IMR-90 (cell line): ENCODE data around the gene TBC1D1. TPM values are rescaled to one million over a fixed set of nuclear protein-coding genes. Genes with fewer than 3 reads are reported as not detected.

ENCODE experiments used
- ATAC-seq: fragments of 200-7000 bp; cut with Tn5 transposase; 2 replicates; pipeline ENCODE4 v1.9.1; 2020; ENCODE audit warnings: low read depth, mild to moderate bottlenecking, moderate library complexity
- BruUV-seq: library from RNA; stranded (reverse); fragments of 400-500 nt; replicated peaks from 2 replicates; lab custom pipeline; 2021; lab: Mats Ljungman, UMichigan
- CTCF ChIA-PET: fragments of 300-600 bp; formaldehyde crosslinking; extraction: SDS; loops from one replicate; lab custom pipeline; 2021; ENCODE audit warnings: antibody characterized with exemption; lab: Yijun Ruan, JAX
- POLR2A ChIA-PET: fragments of 300-600 bp; sonication (Branson Sonifier 250); formaldehyde crosslinking; loops from one replicate; lab custom pipeline; 2022; ENCODE audit warnings: antibody characterized with exemption; ENCODE audit not compliant: unreplicated experiment; lab: Charles Lee
- DNase-seq: peaks from one replicate; pipeline ENCODE4 v3.0.0; 2013
- H2AFZ ChIP-seq: replicated peaks from 2 replicates; pipeline ENCODE3; 2013; ENCODE audit warnings: low read length, mild to moderate bottlenecking; ENCODE audit not compliant: poor library complexity
- H2AK5ac ChIP-seq: 2 replicates; pipeline ENCODE4 v1.6.1; 2013; ENCODE audit warnings: low read depth, low read length, inconsistent platforms
- H2AK9ac ChIP-seq: replicated peaks from 2 replicates; pipeline ENCODE3; 2013; ENCODE audit warnings: mild to moderate bottlenecking, low read depth, low read length, moderate library complexity; ENCODE audit not compliant: poor library complexity
- H2BK120ac ChIP-seq: 2 replicates; pipeline ENCODE4 v1.6.1; 2013; ENCODE audit warnings: low read depth, low read length, inconsistent platforms
- H2BK15ac ChIP-seq: 3 replicates; pipeline ENCODE4 v1.6.1; 2013; ENCODE audit warnings: low read depth, low read length, inconsistent platforms
- H2BK20ac ChIP-seq: 2 replicates; pipeline ENCODE4 v1.6.1; 2013; ENCODE audit warnings: low read depth, mild to moderate bottlenecking, inconsistent platforms, low read length, moderate library complexity
- H2BK5ac ChIP-seq: 2 replicates; pipeline ENCODE4 v1.6.1; 2013; ENCODE audit warnings: mild to moderate bottlenecking, low read depth, low read length, inconsistent platforms; ENCODE audit not compliant: poor library complexity, severe bottlenecking
- H3K14ac ChIP-seq: replicated peaks from 2 replicates; pipeline ENCODE4 v1.6.1; 2013; ENCODE audit warnings: low read depth, low read length, inconsistent platforms
- H3K18ac ChIP-seq: 2 replicates; pipeline ENCODE4 v1.6.1; 2013; ENCODE audit warnings: low read depth, low read length, control low read depth
- H3K23ac ChIP-seq: 2 replicates; pipeline ENCODE4 v1.6.1; 2013; ENCODE audit warnings: low read depth, low read length, inconsistent platforms
- H3K27ac ChIP-seq: 2 replicates; pipeline ENCODE4 v1.5.1; 2013; ENCODE audit warnings: mild to moderate bottlenecking, control low read depth, low read length; ENCODE audit not compliant: insufficient read depth
- H3K27me3 ChIP-seq: 2 replicates; pipeline ENCODE4 v1.6.1; 2013; ENCODE audit warnings: low read length; ENCODE audit not compliant: control insufficient read depth, insufficient read depth
- H3K36me3 ChIP-seq: 2 replicates; pipeline ENCODE4 v1.6.1; 2013; ENCODE audit warnings: low read length, mixed read lengths; ENCODE audit not compliant: control insufficient read depth, insufficient read depth
- H3K4ac ChIP-seq: 2 replicates; pipeline ENCODE4 v1.6.1; 2013; ENCODE audit warnings: low read depth, low read length, inconsistent platforms
- H3K4me1 ChIP-seq: 2 replicates; pipeline ENCODE4 v1.6.1; 2013; ENCODE audit warnings: low read length, mixed read lengths; ENCODE audit not compliant: control insufficient read depth, insufficient read depth
- H3K4me2 ChIP-seq: 2 replicates; pipeline ENCODE4 v1.6.1; 2013; ENCODE audit warnings: low read depth, mild to moderate bottlenecking, control low read depth, low read length, moderate library complexity
- H3K4me3 ChIP-seq: 2 replicates; pipeline ENCODE4 v1.5.1; 2013; ENCODE audit warnings: low read depth, mild to moderate bottlenecking, control low read depth, low read length, moderate library complexity; ENCODE audit not compliant: insufficient read depth
- H3K56ac ChIP-seq: 2 replicates; pipeline ENCODE4 v1.6.1; 2013; ENCODE audit warnings: low read length, inconsistent platforms; ENCODE audit not compliant: insufficient read depth; ENCODE audit errors: extremely low read depth
- H3K79me1 ChIP-seq, 2 experiments: 2 replicates each; pipeline ENCODE4 v1.6.1; 2013; ENCODE audit warnings: low read length in 2 of 2, inconsistent platforms in 1 of 2, low read depth in 1 of 2
- H3K9ac ChIP-seq: 2 replicates; pipeline ENCODE4 v1.6.1; 2013; ENCODE audit warnings: low read depth, low read length, control low read depth
- H3K9me1 ChIP-seq: 2 replicates; pipeline ENCODE4 v1.6.1; 2013; ENCODE audit warnings: low read length, inconsistent platforms; ENCODE audit not compliant: insufficient read depth
- H3K9me3 ChIP-seq: 2 replicates; pipeline ENCODE4 v1.6.1; 2013; ENCODE audit warnings: low read length; ENCODE audit not compliant: control insufficient read depth, insufficient read depth
- H4K20me1 ChIP-seq: 2 replicates; pipeline ENCODE4 v1.6.1; 2013; ENCODE audit warnings: low read length, inconsistent platforms; ENCODE audit not compliant: insufficient read depth
- H4K5ac ChIP-seq: 2 replicates; pipeline ENCODE4 v1.6.1; 2013; ENCODE audit warnings: mild to moderate bottlenecking, low read depth, low read length, control low read depth
- H4K8ac ChIP-seq, 2 experiments: 2 replicates each; pipeline ENCODE4 v1.6.1; 2013; ENCODE audit warnings: low read depth in 2 of 2, low read length in 2 of 2, control low read depth in 1 of 2, inconsistent platforms in 1 of 2
- H4K91ac ChIP-seq: 2 replicates; pipeline ENCODE4 v1.6.1; 2013; ENCODE audit warnings: low read depth, low read length, inconsistent platforms; ENCODE audit not compliant: insufficient read depth
- MAZ ChIP-seq: IDR thresholded peaks from 2 replicates; pipeline ENCODE4 v1.6.1; 2012; ENCODE audit warnings: low read depth, mild to moderate bottlenecking, low read length, improper control_type of control experiment, moderate library complexity, borderline replicate concordance
- NFE2L2 ChIP-seq: fragments of 150-350 bp; IDR thresholded peaks from 2 replicates; pipeline ENCODE4 v1.6.1; 2016; ENCODE audit warnings: low read depth, mild to moderate bottlenecking, low read length
- POLR2A ChIP-seq: IDR thresholded peaks from 2 replicates; pipeline ENCODE4 v1.6.1; 2012; ENCODE audit warnings: mild to moderate bottlenecking, low read depth, low read length
- WGBS, 2 experiments: methylation state at CpG; one replicate each; pipeline versions ENCODE4 v1.1.5 to v1.1.7; 2013; ENCODE audit warnings: missing lambda C conversion rate in 2 of 2; ENCODE audit not compliant: insufficient read length in 1 of 2; ENCODE audit errors: extremely low coverage in 2 of 2; 5-methylcytosine and 5-hydroxymethylcytosine counted together
- dilution Hi-C: fragments of 300-500 bp; cut with HindIII; formaldehyde crosslinking; loops from one replicate; pipeline ENCODE4 v1.14.3; 2018; ENCODE audit warnings: low sequenced_read_pairs; ENCODE audit not compliant: unreplicated experiment
- in situ Hi-C: fragments of 300-500 bp; cut with MboI; formaldehyde crosslinking; loops from 3 replicates; pipeline ENCODE4 v1.14.3; 2019; ENCODE audit warnings: low sequenced_read_pairs, inconsistent platforms, mixed read lengths
- intact Hi-C: fragments of 100-400 bp; cut with micrococcal nuclease; formaldehyde crosslinking; loops from 2 replicates; pipeline ENCODE4 v1.10.0; 2022
- polyA plus RNA-seq, 3 experiments: library from polyadenylated mRNA; depleted of rRNA; stranded (reverse); fragments of >200 nt; gene quantifications; 2 replicates each; pipeline ENCODE4 v1.2.3, GENCODE V29; 2012; ENCODE audit warnings: low replicate concordance in 1 of 3
- total RNA-seq: library from RNA; depleted of rRNA; stranded (reverse); fragments of >200 nt; gene quantifications from 2 replicates; pipeline ENCODE4 v1.2.3, GENCODE V29; 2012
- TF ChIP-seq, protein P1 (sequence below): conservative IDR thresholded peaks from 2 replicates; pipeline ENCODE4 v1.5.1; 2012; ENCODE audit warnings: mild to moderate bottlenecking, low read depth, low read length, improper control_type of control experiment
- TF ChIP-seq, protein P2 (sequence below): fragments of 150-350 bp; IDR thresholded peaks from 2 replicates; pipeline ENCODE4 v1.6.1; 2016; ENCODE audit warnings: low read depth, mild to moderate bottlenecking, low read length, moderate library complexity, borderline replicate concordance

The TBC1D1 gene
- total and polyA plus RNA-seq, 2 of the 4 experiments (the other 2 are of a cell fraction): 42.4 to 104 TPM

DNA sequence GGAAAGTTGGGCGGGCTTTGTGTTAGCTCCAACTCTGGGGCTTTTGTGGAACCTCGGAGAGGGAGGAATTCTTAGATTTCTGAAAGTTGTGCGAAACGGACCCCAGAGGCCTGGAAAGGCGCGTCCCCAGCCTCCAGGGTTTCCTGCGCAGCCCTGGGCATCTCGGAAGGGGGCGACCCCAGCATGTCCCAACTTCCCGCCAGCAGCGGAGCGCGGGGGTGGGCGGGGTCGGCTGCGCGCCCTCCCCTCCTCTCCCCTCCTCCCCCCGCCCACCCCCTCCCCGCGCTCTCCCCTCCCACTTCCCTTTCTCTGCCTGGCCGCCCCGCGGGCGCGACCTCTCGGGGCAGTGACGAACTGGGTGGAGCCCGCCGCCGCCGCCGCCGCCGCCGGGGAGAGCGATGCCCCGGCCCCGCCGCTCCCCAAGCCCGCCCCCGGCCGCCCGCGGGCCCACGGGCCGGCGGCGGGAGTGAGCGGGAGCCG, 86.1 kb downstream of the TBC1D1 start:
- ChIA-PET CTCF (interaction anchor here (1.9 kb wide), 1 partner anchor 58 kb away, joined by 7 read pairs; no protein-coding TSS in a partner anchor), POLR2A (no interaction called here)
- no peak overlapping the region for H3K4ac ChIP-seq
- H3K79me1 ChIP-seq: peaks cover 15 to 32% of the 10 kb centered on the region in 2 experiments; a peak in 3 of 4 replicates
- H3K4me2 ChIP-seq: peak overlapping the region; percentile 76
- peak; percentile 51 for DNase-seq
- peak overlapping the region; percentile 20; the same call in 1 of the 2 replicates for H3K27ac ChIP-seq
- H2AFZ ChIP-seq: peak overlapping the region; percentile 92
- H2AK5ac ChIP-seq: no peak overlapping the region
- WGBS, 2 experiments: 1% methylated on average over 12 of the region's 50 CpGs; no CpG with 5 or more reads in 1 of the 2 experiments
- H3K18ac ChIP-seq: no peak overlapping the region
- peak overlapping the region; percentile 76 for H3K4me3 ChIP-seq
- peaks cover 11% of the 10 kb centered on the region for H3K9me1 ChIP-seq
- H2BK20ac ChIP-seq: no peak overlapping the region
- H3K4me1 ChIP-seq: peaks cover 7% of the 10 kb centered on the region
- H2BK15ac ChIP-seq: no peak overlapping the region
- no peak overlapping the region for H4K91ac ChIP-seq
- no peaks in the 10 kb centered on the region for H3K27me3 ChIP-seq
- no peaks in the 10 kb centered on the region for H3K9me3 ChIP-seq
- ATAC-seq: peak; percentile 92
- no peak overlapping the region for H3K23ac ChIP-seq
- H4K5ac ChIP-seq: no peak overlapping the region
- peak overlapping the region; percentile 14 to 85; a peak in 3 of 4 replicates for H4K8ac ChIP-seq
- no TSS peak for BruUV-seq
- TF ChIP-seq POLR2A (no peak), MAZ (peak; percentile 58; the same call in 1 of the 2 replicates), NFE2L2 (no peak)
- TF ChIP-seq, protein P1, sequence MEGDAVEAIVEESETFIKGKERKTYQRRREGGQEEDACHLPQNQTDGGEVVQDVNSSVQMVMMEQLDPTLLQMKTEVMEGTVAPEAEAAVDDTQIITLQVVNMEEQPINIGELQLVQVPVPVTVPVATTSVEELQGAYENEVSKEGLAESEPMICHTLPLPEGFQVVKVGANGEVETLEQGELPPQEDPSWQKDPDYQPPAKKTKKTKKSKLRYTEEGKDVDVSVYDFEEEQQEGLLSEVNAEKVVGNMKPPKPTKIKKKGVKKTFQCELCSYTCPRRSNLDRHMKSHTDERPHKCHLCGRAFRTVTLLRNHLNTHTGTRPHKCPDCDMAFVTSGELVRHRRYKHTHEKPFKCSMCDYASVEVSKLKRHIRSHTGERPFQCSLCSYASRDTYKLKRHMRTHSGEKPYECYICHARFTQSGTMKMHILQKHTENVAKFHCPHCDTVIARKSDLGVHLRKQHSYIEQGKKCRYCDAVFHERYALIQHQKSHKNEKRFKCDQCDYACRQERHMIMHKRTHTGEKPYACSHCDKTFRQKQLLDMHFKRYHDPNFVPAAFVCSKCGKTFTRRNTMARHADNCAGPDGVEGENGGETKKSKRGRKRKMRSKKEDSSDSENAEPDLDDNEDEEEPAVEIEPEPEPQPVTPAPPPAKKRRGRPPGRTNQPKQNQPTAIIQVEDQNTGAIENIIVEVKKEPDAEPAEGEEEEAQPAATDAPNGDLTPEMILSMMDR: 0 out of 2 replicates have a peak, but pooled peaks have one; percentile 9
- TF ChIP-seq, protein P2, sequence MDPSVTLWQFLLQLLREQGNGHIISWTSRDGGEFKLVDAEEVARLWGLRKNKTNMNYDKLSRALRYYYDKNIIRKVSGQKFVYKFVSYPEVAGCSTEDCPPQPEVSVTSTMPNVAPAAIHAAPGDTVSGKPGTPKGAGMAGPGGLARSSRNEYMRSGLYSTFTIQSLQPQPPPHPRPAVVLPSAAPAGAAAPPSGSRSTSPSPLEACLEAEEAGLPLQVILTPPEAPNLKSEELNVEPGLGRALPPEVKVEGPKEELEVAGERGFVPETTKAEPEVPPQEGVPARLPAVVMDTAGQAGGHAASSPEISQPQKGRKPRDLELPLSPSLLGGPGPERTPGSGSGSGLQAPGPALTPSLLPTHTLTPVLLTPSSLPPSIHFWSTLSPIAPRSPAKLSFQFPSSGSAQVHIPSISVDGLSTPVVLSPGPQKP: no peak
- H3K56ac ChIP-seq: no peak overlapping the region
- intact Hi-C loops: loop anchor here (1.0 kb wide), 1 partner anchor 151 kb away; the partner anchor contains the start of gene PGM2
- dilution Hi-C loops: no loop called here
- peak overlapping the region; percentile 6 for H2AK9ac ChIP-seq
- peak overlapping the region; percentile 65 for H3K9ac ChIP-seq
- H3K36me3 ChIP-seq: no peaks in the 10 kb centered on the region
- in situ Hi-C loops: no loop called here
- H2BK5ac ChIP-seq: peak overlapping the region; percentile 11
- H3K14ac ChIP-seq: no peak overlapping the region
- peaks cover 6% of the 10 kb centered on the region; the same call in 1 of the 2 replicates for H4K20me1 ChIP-seq
- H2BK120ac ChIP-seq: no peak overlapping the region
